GM18520 (cell line): ENCODE data around the gene ITGB2.

Source experiments
- ATAC-seq: cut with Tn5 transposase; IDR thresholded peaks from one replicate; pipeline ENCODE4 v1.9.1; 2021; ENCODE audit not compliant: unreplicated experiment

Gene ITGB2

DNA sequence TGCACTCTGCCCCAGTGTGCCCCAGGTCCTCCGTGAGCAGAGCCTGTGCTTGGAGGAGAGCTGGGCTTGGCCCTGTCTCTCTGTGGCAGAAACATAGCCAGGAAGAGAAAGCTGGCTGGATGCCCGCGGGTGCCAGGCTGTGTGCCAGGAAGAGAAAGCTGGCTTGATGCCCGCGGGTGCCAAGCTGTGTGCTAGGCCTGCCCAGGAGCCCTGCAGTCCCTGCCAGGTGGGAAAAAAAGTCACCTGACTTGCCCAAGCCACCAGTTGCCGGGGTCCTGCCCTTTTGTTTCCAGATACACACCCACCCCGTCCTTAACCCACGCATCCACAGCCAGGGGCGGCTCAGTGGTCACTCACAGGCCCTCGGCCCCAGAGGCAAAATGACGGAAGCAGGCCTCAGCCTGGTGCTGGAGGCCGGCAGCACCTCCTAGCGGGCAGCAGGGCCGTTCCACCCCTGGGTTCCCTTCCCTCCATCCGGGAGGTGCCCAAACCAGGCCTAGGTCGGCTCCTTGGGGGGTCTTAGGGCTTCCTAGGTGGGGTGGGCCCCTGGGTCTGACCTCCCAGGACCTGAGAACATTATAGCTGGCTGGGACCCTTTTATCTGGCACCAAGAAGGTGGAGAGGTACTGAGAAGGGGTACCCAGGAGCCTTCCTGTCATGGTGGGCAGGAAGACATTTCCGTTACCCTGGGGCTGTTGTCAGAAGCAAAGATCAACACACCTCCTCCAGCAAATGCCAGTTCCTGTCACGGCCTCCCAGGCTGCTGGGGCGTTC is 9.1 kb downstream of the ITGB2 start:
- no peak for ATAC-seq

DNA sequence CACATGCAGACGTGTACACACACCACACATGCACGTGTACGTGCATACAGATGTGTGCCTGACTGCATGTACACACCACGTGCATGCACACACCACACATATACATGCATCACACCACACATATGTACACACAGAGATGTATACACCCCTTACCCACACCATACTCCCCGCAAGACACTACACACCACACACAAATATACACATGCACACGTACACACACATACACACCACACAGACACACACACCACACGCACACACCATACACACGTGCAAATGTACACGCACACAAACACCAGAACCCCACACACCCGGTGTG is 9.7 kb downstream of the ITGB2 start:
- ATAC-seq: no peak

DNA sequence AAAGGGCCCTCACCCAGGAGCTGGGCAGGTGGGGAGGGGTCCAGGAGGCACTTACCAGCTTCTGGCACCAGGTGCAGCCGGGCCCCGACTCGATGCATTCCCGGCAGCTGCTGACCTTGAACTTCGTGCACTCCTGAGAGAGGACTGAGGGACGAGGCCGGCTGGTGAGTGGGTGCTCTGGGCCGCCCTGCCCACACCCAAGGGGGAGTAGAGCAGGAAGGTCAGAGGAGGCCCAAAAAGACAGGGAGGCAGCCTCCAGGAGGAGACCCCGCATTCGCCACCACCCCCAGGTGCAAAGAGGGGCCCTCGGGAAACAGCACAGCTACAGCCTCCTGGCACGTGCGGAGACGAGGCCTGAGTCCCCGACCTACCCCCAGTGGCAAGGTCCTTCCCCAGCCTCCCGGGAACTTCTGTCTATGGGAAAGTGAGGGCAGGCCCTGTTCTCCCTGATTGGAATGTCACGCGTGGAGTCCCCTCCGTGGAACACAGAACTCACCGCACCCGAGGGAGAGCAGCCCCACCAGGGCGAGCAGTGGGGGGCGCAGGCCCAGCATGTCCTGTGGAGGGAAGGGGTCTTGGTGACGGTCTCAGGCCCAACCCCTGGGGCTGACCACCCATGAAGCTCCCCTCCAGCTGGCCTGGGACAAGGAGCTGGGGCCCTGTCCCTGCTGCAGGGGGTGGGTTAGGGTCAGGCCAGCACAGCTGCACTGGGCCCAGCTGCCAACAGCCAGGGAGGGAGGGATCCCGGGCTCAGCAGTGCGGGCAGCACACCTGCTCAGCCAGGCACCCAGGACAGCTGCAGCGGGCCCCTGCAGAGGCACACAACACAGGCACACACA is 10.3 kb downstream of the ITGB2 start:
- no peak for ATAC-seq

DNA sequence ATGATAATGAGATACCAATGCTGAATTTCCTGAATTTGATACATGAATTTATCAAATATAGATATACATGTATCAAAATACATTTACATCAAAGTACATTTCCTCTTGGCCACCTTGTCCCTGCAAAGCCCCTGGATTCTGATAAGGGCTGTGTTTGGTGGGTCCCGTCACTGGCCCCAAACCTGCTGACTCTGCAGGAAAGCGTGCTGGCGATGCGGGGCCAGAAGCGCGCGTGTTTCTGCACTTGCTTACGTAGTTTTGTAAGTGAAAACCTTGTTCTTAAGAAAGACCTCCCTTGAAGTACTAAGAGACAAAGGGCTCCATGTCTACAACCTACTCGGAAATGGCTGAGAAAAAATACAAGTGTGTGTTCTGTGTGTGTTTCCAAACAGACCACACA is 11.0 kb downstream of the ITGB2 start:
- no peak for ATAC-seq

DNA sequence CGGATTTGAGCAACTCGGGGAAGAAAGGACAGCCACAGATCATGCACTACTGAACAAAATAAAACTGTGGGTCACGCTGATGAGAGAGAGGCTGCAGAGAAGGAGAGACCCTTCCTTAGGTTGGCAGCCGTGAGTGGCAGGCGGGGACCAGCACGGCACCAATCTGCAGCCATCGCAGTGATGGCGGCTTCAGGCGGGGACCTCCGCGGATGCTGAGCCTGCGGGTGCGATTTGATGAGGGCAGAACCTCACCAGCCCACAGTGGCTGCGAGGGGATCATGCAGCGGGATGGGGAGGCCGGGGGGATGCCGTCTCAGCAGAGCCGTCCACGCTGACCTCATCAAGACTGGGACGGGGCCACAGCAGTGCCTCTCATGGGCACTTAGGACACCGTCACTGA is 11.8 kb downstream of the ITGB2 start:
- ATAC-seq: no peak

DNA sequence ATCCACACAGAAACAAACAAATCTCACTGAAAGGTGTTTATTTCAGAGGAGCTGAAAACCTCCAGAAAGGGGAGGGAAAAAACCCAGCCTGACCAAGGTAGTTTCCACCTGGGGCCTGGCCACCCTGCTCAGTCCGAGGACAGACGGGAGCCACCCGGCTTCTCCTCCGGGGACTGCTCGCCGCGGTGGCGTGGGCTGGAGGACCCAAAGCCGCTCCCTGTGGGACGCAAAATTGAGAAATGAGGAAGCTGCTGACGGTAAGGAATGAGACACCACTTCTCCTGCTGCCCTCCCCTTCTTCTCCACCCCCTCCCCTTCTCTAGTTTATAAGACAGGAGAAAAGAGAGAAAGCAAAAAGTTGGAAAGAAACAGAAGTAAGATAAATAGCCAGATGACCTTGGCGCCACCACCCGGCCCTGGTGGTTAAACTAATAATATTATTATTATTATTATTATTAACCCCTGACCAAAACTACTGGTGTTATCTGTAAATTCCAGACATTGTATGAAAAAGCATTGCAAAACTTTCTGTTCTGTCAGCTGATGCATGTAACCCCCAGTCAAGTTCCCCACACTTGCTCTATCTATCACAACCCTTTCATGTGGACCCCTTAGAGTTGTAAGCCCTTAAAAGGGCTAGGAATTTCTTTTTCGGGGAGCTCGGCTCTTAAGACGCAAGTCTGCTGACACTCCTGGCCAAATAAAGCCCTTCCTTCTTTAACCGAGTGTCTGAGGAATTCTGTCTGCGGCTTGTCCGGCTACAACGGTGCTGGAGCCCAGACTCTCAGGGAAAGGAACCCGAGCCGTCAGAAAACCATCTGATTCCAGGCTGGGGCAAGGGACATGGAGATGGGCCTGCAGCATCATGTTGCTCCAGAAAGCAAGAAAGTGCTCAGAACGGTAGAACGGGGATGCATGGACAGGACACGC is 12.5 kb downstream of the ITGB2 start:
- no peak for ATAC-seq

DNA sequence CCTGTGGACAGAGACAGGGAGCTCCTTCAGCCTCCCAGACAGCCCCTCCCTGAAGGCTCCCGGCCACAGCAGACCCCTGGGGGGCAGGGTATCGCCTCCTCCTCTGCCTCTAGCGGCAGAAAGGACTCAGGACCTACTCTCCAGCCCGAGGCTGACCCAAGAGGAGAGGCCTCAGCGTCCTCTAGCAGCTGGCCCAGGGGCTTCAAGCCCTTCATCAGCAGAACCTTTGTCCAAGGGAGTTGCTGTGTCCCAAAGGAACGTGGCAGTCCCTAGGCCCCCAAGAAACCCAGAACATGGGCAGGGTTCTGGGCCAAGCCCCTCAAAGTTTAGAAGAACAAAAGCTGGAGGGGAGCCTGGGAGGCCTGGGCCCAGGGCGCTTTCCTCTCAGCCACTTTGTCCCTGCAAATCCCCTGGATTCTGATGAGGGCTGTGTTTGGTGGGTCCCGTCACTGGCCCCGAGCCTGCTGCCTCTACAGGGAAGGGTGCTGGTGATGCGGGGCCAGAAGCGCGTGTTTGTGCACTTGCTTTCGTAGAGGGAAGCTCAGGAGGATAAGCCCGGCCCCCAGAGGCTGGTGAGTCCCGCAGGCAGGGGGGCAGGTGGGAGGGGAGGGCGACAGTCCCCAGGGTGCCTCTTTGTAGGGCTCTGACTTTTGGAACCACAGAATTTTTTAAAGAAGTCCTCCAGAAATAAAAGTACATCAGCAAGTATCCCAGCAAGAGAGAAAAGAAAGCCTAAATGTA is 13.3 kb downstream of the ITGB2 start:
- no peak for ATAC-seq

DNA sequence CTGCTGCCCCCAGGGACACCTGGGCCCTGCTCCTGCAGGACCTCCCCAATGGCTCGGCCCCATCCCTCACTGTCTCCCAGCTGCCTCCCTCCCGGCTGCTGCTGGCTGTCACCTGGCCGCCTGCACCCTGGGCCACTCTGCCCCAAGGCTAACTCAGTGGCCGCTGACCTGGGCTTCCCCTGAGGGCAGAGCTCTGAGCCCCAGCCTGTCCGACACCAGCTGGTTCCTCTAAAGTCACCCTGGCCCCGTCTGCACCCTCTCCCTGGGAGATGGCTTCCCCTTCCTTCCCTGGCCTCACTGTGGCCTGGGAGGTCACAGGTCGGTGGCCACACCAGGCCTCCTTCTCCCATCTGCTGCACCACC is 15.0 kb downstream of the ITGB2 start:
- ATAC-seq: no peak

DNA sequence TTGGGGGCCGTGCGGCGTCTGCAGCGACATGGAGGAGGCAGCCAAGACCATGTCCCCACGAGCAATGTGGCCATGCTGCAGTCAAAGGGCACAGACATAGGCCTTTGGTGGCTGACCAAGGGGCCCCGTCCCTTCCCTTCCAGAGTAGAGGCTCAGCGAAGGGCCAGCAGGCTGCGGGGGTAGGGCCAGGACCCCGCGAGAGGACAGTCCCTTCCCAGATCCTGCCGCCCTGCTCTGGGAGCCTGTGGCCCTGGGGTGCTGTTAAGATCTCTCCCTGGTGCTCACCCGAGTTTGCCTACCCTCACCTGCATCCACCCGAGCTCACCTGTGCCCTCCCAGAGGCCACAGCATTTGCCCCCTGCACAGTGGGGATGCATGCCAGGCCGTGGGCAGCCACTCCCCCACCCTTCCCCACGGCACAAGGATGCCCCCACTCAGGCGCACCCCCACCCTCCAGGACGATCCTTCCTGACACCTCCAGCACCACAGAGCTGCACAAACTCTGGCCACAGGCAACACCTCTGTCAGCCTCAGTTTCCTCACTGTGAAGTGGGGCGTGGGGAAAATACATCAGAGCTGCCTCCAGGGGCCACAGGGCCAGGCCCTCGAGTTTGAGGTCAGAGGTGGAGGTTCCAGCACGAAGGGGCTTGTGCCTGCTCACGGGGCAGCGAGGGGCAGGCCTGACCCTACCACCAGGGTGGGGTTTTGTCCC is 15.5 kb downstream of the ITGB2 start:
- ATAC-seq: no peak

DNA sequence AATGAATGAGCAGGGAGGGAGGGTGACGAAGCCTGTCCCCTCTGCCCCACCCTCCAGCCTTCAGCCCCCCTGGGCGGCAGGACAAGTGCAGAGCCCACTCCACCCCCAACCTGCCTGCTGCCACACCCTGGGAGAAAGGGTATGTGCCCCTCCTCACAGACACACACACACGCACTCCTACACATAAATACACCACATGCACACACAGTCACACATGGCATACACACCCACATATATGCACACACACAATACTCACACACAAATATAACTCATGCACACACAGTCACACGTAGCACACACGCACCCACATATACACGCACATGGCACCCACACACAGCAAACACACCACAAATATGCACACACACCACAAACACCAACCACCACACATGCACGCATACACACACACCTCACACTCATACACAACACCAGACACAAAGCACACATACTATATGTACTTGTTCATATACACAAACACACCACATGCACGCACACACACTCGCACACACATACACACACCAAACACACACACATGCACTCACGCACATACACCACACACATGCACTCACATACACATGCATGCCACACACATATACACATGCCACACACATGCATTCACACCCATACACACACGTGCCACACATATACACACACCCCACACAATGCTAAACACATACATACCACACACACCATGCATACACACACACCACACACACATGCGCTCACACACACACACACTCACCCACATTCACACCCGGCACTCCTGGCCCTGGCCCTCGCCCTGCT is 16.4 kb downstream of the ITGB2 start:
- ATAC-seq: no peak

DNA sequence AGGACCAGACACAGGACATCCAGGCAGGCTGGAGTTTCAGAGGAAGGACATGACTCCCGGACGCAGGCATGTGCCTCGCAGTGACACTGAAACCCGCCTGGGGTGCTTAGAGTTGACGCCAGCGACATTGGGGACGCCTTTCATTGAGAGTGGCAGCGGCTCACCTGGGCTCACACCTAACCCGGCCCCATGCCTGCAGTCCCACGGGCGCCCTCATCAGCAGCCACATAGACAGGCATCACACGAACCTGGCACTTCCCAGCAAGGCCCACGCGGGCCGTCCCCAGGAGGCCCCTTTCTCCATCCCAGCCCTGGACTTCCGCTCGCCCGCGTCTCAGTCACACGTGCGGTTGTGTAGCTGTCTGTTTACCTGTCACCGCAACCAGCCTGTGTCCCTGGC is 17.0 kb downstream of the ITGB2 start:
- no peak for ATAC-seq

DNA sequence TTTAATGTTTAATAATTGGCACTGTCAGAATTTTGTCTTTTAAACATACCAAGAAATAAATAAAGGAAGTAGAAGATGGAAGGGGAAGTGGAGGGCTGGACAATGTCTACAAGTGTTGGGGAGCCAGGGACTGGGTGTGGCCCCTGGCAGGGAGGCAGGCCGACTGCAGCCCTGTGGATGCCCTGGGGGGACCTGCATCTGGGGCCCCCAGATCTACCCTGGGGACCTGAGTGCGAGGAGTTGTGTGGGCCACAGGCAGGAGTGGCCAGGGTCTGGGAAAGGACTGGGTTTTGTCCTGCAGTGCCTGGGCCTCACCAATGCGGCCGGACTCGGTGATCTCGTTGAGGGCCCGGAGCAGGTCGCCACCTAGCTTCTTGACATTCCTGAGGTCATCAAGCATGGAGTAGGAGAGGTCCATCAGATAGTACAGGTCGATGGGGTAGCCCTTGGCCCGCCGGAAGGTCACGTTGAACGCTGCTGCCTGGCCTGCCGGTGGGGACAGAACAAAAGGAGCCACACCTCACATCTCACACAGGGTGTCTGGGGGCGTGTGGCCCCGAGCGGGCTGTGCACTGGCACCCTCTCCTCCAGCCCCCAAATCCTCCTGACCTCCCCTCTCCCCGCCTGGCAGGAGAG is 17.5 kb downstream of the ITGB2 start:
- ATAC-seq: no peak

DNA sequence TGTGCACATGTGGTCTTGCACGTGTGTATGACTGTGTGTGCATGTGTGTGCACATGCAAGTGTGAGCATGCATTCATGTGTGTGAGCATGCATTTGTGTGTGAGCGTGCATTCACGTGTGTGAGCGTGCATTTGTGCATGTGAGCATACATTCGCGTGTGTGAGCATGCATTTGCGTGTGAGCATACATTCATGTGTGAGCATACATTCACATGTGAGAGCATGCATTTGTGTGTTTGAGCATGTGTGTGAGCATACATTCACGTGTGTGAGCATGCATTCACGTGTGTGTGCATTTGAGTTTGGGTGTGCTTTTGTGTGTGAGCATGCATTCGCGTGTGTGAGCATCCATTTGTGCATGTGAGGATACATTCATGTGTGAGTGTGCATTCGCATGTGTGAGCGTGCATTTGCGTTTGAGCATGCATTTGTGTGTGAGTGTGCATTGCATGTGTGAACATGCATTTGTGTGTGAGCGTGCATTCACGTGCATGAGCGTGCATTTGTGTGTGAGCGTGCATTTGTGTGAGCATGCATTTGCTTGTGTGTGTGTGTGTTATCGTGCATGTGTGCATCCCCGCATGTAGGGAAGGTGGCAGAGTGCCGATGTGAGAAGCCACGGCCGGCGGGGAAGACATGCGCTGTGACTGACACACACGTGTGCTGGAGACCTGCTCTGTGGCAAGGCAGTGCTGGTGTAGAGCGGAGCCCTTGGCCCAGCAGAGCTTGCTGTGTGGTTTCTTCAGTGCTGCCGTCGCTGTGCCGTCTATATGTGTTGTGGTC is 18.2 kb downstream of the ITGB2 start:
- ATAC-seq: no peak

DNA sequence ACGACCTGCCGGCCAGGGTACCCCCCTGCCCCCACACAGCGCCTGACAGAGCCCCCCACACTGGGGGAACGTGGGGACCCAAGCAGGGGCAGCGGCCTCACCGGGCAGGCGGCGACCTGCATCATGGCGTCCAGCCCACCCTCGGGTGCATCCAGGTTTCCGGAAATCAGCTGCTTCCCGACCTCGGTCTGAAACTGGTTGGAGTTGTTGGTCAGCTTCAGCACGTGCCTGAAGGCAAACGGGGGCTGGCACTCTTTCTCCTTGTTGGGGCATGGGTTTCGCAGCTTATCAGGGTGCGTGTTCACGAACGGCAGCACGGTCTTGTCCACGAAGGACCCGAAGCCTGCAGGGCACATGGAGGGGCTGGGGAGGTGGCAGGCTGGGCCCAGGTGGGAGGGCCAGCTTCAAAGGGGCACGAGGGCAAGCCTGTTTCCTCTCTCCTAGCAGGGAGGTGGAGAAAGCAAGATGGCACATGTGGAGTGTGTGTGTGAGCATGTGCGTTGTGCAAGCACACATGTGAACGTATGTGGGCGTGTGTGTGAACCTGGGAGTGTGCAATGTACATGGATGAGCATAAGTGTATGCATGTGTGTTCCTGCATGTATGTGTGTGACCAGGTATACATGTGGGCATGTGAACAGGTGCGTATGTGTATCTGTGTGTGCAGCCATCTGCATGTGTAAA is 19.2 kb downstream of the ITGB2 start:
- ATAC-seq: no peak

DNA sequence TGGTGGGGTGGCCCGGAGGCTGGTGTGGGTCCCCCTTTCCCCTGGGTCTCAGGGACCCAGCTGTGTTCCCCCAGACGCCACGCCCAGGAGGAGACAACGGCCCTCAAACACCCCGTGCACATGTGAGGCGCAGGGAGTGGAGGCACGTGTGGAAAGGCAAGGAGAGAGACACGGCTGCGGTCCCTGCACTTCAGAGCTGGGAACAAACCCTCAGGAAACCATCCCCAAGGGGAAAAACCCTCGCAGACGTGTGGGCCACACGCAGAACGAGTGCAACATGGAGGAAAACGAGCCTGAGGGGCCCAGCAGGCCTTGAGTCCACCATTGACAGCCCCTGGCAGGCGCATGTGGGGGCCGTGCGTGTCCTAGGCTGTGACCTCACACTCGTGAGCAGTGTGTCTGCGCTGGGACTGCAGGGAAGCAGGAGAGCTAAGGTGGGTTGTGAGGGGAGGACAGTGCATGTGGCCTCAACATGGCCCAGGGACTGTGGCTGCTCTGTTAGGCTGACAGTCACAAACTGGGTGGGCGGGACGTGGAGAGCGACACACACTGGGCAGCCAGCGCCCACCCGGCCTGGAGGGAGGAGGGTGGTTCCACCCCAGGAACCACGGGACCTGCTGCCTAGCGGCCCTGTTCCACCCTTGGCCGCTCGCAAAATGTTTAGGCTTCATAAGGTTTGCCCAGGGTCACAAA is 20.0 kb downstream of the ITGB2 start:
- ATAC-seq: no peak

DNA sequence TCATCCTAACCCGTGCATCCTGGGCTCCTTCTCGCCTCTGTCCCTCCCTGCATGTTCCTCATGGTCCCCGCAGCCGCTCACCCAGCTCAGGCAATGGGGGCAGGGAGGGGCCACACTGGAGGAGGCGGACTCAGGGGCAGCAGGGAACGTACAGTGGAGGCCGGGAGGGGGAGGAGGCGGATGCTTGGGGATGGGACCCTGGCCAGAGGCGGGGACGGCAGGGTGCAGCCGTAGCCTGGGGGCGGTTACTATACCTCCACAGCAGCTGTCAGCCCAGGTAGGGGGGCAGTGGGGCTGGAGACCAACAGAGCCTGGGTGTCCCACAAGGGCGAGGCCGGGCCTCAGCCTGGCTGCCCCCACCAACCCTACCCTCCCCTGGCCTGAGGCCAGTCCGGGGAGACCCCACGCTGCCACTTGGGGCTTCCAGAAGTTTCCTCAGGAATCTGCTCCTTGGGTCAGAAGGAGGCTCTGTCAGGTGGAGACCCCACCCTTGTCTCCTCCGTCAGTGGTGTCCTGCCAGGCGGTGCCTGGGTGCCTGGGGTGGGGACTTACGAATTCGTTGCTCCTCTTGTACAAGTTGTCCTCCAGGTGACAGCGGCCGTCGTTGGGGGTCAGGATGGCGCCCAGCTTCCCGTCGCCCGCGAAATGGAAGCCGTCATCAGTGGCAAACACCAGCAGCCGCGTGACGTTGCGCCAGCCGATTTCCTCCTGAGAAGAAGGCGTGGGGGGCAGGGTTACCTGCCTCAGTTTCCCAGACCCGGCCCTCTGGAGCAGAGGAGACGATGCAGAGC is 20.7 kb downstream of the ITGB2 start:
- ATAC-seq: no peak
